ENCODE measurements around the gene ACAA1. TPM values are rescaled to one million over a fixed set of nuclear protein-coding genes. Genes with fewer than 3 reads are reported as not detected.

ACAA1 gene
- total RNA-seq, 6 experiments from 2014 or later = 192 to 441 (median 309) TPM

- Histone ChIP-seq H3K27me3 (no peaks in the 10 kb centered on the region), H3K36me3 (no peaks in the 10 kb centered on the region), H3K4me1 (no peaks in the 10 kb centered on the region), H3K9me3 (no peaks in the 10 kb centered on the region), H3K4me3 (no peak overlapping the region), H3K27ac (no peak overlapping the region)
- ATAC-seq (peak in 3 of 4 donors; percentile 13 to 53 (median 33)), DNase-seq (no peak)
- TF ChIP-seq CTCF (IDR thresholded peaks at IDR 0.05) (no peak), POLR2A (IDR thresholded peaks at IDR 0.05) (no peak)
- WGBS (ENCODE audit: insufficient coverage, low coverage, low lambda C conversion rate, missing lambda C conversion rate) = 50% methylated on average over 4 of the region's 5 CpGs
- intact Hi-C loops (cut with DNase I) = no loop called here
Measured at GRCh38 chr3:38148311-38148882, 11.5 kb upstream of the ACAA1 start.

GRCh38 chr3:38147421-38147820, 10.5 kb upstream of the ACAA1 start:
- no peak for TF ChIP-seq POLR2A (IDR thresholded peaks at IDR 0.05)
- no peak for TF ChIP-seq CTCF (IDR thresholded peaks at IDR 0.05)
- no peak overlapping the region for H3K27ac ChIP-seq
- H3K4me3 ChIP-seq = no peak overlapping the region
- H3K27me3 ChIP-seq = no peaks in the 10 kb centered on the region
- H3K9me3 ChIP-seq = no peaks in the 10 kb centered on the region
- 59% methylated on average over 3 of the region's 3 CpGs for WGBS (ENCODE audit: insufficient coverage, low coverage, low lambda C conversion rate, missing lambda C conversion rate)
- DNase-seq (no peak), ATAC-seq (peak in 2 of 4 donors; percentile 22 to 31)
- intact Hi-C loops (cut with DNase I) = no loop called here
- no peaks in the 10 kb centered on the region for H3K4me1 ChIP-seq
- no peaks in the 10 kb centered on the region for H3K36me3 ChIP-seq

GRCh38 chr3:38146504-38146903, 9.6 kb upstream of the ACAA1 start:
- Histone ChIP-seq H3K27me3 (no peaks in the 10 kb centered on the region), H3K4me3 (no peak overlapping the region), H3K9me3 (no peaks in the 10 kb centered on the region), H3K27ac (no peak overlapping the region), H3K4me1 (no peaks in the 10 kb centered on the region), H3K36me3 (peaks cover 0 to 8% (median 2%) of the 10 kb centered on the region in 4 donors)
- ATAC-seq (no peak), DNase-seq (no peak)
- intact Hi-C loops (cut with DNase I) = no loop called here
- WGBS (ENCODE audit: insufficient coverage, low coverage, low lambda C conversion rate, missing lambda C conversion rate) = 85% methylated on average over 2 of the region's 2 CpGs
- TF ChIP-seq POLR2A (IDR thresholded peaks at IDR 0.05) (no peak), CTCF (IDR thresholded peaks at IDR 0.05) (no peak)

GRCh38 chr3:38143511-38143910, 6.6 kb upstream of the ACAA1 start:
- Histone ChIP-seq H3K4me3 (no peak overlapping the region), H3K9me3 (no peaks in the 10 kb centered on the region), H3K27ac (no peak overlapping the region), H3K36me3 (peaks cover 0 to 20% (median 5%) of the 10 kb centered on the region in 4 donors), H3K4me1 (peaks cover 0 to 8% (median 4%) of the 10 kb centered on the region in 4 donors), H3K27me3 (no peaks in the 10 kb centered on the region)
- no CpG with 5 or more reads among the region's 3 CpGs for WGBS (ENCODE audit: insufficient coverage, low coverage, low lambda C conversion rate, missing lambda C conversion rate)
- ATAC-seq (no peak), DNase-seq (peak in 1 of 3 donors; percentile 7)
- TF ChIP-seq POLR2A (IDR thresholded peaks at IDR 0.05) = no peak
- intact Hi-C loops (cut with DNase I) = no loop called here

GRCh38 chr3:38142959-38143358, 6.0 kb upstream of the ACAA1 start:
- DNase-seq (peak in 1 of 3 donors; percentile 4), ATAC-seq (no peak)
- no peaks in the 10 kb centered on the region for H3K9me3 ChIP-seq
- intact Hi-C loops (cut with DNase I) = no loop called here
- TF ChIP-seq POLR2A (IDR thresholded peaks at IDR 0.05) = no peak
- TF ChIP-seq CTCF (IDR thresholded peaks at IDR 0.05) = no peak
- H3K4me1 ChIP-seq = peaks cover 0 to 11% (median 4%) of the 10 kb centered on the region in 4 donors
- H3K36me3 ChIP-seq = peaks cover 0 to 20% (median 5%) of the 10 kb centered on the region in 4 donors
- WGBS (ENCODE audit: insufficient coverage, low coverage, low lambda C conversion rate, missing lambda C conversion rate) = no CpG with 5 or more reads among the region's 1 CpG
- H3K27ac ChIP-seq = no peak overlapping the region
- no peak overlapping the region for H3K4me3 ChIP-seq
- H3K27me3 ChIP-seq = no peaks in the 10 kb centered on the region

All from right lobe of liver (tissue), 6 donors.